Activated T-cell treated with anti-CD3 and anti-CD28 coated beads, Interleukin-2, amount 50 U/mL, for 4 hours (primary cell): ENCODE data around the gene PCBP3. TPM values are rescaled to one million over a fixed set of nuclear protein-coding genes. Genes with fewer than 3 reads are reported as not detected.
A peak's percentile ranks its signal among the peaks of the same experiment; 100 is the strongest.

Experiments
- ATAC-seq, 2 donors: fragments of 200-7000 bp; cut with Tn5 transposase; one replicate each; pipeline ENCODE4 v1.10.0; 2021
- DNase-seq: peaks from one replicate; pipeline ENCODE4 v3.0.0-alpha.2; 2020
- H3K27me3 Mint-ChIP-seq: one replicate; pipeline ENCODE4 v1.8.0; 2021; ENCODE audit warnings: low read depth, mixed read lengths
- H3K36me3 Mint-ChIP-seq: one replicate; pipeline ENCODE4 v1.8.0; 2022; ENCODE audit warnings: mixed read lengths; ENCODE audit not compliant: insufficient read depth
- H3K4me1 Mint-ChIP-seq: one replicate; pipeline ENCODE4 v1.8.0; 2021; ENCODE audit warnings: low read depth, mixed read lengths
- H3K4me3 Mint-ChIP-seq: one replicate; pipeline ENCODE4 v1.8.0; 2021; ENCODE audit warnings: mild to moderate bottlenecking, moderate library complexity, mixed read lengths
- H3K9me3 Mint-ChIP-seq: one replicate; pipeline ENCODE4 v1.8.0; 2021; ENCODE audit warnings: mixed read lengths
- total RNA-seq, 3 donors: library from RNA; stranded (reverse); gene quantifications; one replicate each; pipeline ENCODE4 v1.2.1, GENCODE V29; 2021

Gene PCBP3
- total RNA-seq, 3 donors from 2014 or later, result 2.7 to 5.7 (median 4.8) TPM

- DNase-seq (no peak), ATAC-seq (no peak)
- peaks cover 25% of the 10 kb centered on the region for H3K4me1 Mint-ChIP-seq
- H3K9me3 Mint-ChIP-seq, result peaks cover 3% of the 10 kb centered on the region
- no peak overlapping the region for H3K4me3 Mint-ChIP-seq
- H3K27me3 Mint-ChIP-seq, result peaks cover 7% of the 10 kb centered on the region
- H3K36me3 Mint-ChIP-seq, result peaks cover 3% of the 10 kb centered on the region
These were observed 176.1 kb downstream of the PCBP3 start for GRCh38 chr21:45819478-45820170.

GRCh38 chr21:45820171-45821091 lies 176.9 kb downstream of the PCBP3 start:
- peak; percentile 79 for DNase-seq
- peaks cover 3% of the 10 kb centered on the region for H3K36me3 Mint-ChIP-seq
- peaks cover 3% of the 10 kb centered on the region for H3K9me3 Mint-ChIP-seq
- peaks cover 25% of the 10 kb centered on the region for H3K4me1 Mint-ChIP-seq
- H3K27me3 Mint-ChIP-seq, result peaks cover 10% of the 10 kb centered on the region
- peak; percentile 16 to 25 for ATAC-seq
- H3K4me3 Mint-ChIP-seq, result no peak overlapping the region

DNA sequence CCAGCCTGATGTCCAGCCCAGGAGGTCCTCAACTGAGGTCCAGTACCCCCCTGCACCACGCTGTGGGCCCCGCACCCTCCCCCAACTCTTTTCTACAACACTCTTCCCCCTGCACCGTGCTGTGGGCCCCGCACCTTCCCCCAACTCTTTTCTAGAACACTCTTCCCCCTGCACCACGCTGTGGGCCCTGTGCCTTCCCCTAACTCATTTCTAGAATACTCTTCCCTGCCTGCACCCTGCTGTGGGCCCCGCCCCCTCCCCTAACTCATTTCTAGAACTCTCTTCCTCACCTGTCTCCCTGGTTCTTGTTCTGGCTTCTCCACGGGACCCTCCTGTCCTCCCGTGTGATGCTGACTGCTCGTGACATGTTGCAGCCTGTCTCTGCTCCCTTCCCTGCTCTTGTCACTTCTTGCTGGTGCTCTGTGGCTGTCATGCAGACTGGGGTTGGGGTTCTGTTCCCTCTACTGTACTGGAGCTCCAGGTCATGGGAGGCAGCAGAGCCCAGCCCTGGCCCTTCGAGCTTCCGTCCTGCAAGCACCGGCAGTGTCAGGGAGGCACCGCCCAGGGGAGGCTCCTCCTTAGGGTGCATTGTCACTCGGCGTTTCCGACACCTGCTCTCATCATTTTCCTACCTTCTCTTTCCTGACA lies 177.9 kb downstream of the PCBP3 start:
- Mint-ChIP-seq H3K4me3 (no peak overlapping the region), H3K36me3 (peaks cover 3% of the 10 kb centered on the region), H3K27me3 (peaks cover 12% of the 10 kb centered on the region), H3K9me3 (peaks cover 3% of the 10 kb centered on the region), H3K4me1 (peaks cover 25% of the 10 kb centered on the region)
- DNase-seq (no peak), ATAC-seq (no peak)

GRCh38 chr21:45821998-45822397 lies 178.5 kb downstream of the PCBP3 start:
- Mint-ChIP-seq H3K36me3 (peaks cover 3% of the 10 kb centered on the region), H3K27me3 (peaks cover 12% of the 10 kb centered on the region), H3K9me3 (peaks cover 3% of the 10 kb centered on the region), H3K4me1 (peaks cover 26% of the 10 kb centered on the region), H3K4me3 (no peak overlapping the region)
- DNase-seq (no peak), ATAC-seq (no peak)

DNA sequence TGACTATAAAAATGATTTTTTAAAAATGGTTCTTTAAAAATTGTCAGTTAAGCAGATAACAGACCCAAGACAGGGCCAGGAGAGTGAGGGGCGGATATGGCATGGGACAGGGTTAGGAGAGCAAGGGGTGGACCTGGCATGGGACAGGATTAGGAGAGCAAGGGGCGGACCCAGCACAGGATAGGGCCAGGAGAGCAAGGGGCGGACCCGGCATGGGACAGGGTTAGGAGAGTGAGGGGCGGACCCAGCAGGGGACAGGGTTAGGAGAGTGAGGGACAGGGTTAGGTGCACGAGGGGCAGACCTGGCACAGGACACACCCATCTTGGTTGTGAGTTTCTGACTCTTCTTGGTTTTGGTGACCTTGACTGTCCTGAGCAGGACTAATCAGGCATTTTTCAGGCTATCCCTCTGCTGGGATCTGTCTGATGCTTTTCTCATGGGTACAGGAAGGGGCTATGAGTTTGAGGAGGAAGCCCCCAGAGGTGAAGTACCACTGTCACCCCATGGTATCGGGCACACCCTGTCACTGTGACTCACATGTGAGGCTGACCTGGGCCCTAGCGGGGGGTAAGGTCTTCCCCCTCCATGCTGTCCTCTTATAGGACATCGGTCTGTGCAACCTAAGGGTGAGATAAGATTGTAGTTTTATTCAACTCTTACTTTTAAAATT lies 179.0 kb downstream of the PCBP3 start:
- DNase-seq (no peak), ATAC-seq (no peak)
- Mint-ChIP-seq H3K4me1 (peaks cover 31% of the 10 kb centered on the region), H3K27me3 (peaks cover 12% of the 10 kb centered on the region), H3K36me3 (peaks cover 3% of the 10 kb centered on the region), H3K4me3 (no peak overlapping the region), H3K9me3 (peaks cover 3% of the 10 kb centered on the region)

DNA sequence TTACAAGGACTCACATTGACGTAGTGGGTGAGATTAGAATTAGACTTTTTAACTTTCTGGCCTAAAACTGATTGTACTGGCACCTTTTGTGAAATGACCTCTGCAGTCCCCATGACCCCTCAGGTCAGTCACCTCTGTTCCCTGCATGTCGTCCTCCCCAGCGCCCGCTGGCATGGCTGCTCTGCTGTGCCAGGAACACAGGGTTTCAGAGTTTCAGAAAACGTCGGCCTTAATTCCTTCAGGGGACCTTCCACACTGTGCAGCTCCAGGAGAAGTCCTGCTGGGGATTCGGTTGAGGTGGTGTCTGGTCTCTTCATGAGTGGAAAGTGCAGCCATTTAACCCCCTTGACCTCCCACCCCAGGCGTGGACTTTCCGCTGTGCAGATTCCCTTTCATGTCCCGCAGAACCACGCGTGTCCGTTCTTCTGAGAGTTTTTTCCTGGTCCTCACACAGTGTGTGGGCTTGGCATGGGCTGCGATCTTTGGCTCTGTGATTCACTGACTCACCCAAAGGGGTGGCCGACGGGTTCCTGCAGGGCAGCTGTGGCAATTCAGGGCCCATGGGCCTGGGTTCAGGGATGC lies 179.7 kb downstream of the PCBP3 start:
- Mint-ChIP-seq H3K27me3 (peaks cover 12% of the 10 kb centered on the region), H3K9me3 (peaks cover 3% of the 10 kb centered on the region), H3K36me3 (peaks cover 3% of the 10 kb centered on the region), H3K4me3 (no peak overlapping the region), H3K4me1 (peaks cover 33% of the 10 kb centered on the region)
- ATAC-seq, result no peak
- no peak for DNase-seq

GRCh38 chr21:45824546-45825215 lies 181.2 kb downstream of the PCBP3 start:
- ATAC-seq (no peak), DNase-seq (no peak)
- Mint-ChIP-seq H3K27me3 (peaks cover 10% of the 10 kb centered on the region), H3K4me1 (peaks cover 20% of the 10 kb centered on the region), H3K36me3 (no peaks in the 10 kb centered on the region), H3K4me3 (no peak overlapping the region), H3K9me3 (no peaks in the 10 kb centered on the region)

- DNase-seq (no peak), ATAC-seq (no peak)
- no peak overlapping the region for H3K4me3 Mint-ChIP-seq
- no peaks in the 10 kb centered on the region for H3K36me3 Mint-ChIP-seq
- peaks cover 10% of the 10 kb centered on the region for H3K27me3 Mint-ChIP-seq
- no peaks in the 10 kb centered on the region for H3K9me3 Mint-ChIP-seq
- H3K4me1 Mint-ChIP-seq, result peaks cover 16% of the 10 kb centered on the region
These were observed 181.7 kb downstream of the PCBP3 start for GRCh38 chr21:45825219-45825618.

DNA sequence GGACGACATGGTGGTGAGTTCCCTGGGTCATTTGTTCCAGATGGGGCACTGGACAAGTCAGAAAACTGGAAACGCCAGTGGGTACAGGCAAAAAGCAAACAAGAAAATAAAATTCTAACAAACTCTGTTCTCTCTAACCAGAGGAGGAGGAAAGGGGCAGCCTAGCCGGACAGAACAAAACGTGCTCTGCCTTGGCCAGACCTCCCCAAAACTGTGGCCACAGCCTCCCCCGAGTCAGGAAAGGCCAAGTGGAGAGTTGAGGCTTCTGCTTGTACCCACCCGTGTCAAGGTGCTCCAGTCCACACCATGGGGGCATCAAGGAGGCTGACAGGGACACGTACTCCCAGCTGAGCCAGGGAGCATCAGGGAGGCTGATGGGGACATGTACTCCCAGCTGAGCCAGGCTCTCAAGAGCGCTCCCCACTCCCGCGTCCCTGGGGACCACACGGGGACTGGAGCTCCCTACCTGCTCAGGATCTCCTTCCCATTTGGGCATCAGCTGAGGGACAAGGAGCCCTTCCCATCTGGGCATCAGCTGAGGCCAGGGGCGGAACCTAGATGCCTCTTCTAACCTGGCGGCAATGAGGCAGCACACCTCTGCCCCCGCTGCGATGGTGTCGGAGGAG lies 183.3 kb downstream of the PCBP3 start:
- Mint-ChIP-seq H3K4me1 (peaks cover 10% of the 10 kb centered on the region), H3K27me3 (peaks cover 10% of the 10 kb centered on the region), H3K36me3 (no peaks in the 10 kb centered on the region), H3K4me3 (no peak overlapping the region), H3K9me3 (no peaks in the 10 kb centered on the region)
- DNase-seq, result no peak
- ATAC-seq, result no peak

DNA sequence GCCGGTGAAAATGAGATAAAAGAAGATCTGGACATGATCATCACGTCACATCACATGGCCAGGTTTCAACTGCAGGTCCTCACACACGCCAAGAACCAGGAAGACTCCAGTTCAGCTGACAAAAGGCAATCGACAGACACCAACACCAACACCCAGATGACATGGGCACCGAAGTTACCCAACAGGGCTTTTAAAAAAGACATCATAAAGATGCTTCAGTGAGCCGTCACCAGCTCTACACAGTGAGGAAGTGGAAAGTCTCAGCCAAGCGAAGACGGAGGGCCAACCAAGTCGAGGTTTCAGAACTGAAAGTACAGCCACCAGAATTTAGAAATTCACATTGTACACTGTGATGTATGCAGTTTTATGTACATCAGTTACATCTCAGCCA lies 183.8 kb downstream of the PCBP3 start:
- Mint-ChIP-seq H3K36me3 (no peaks in the 10 kb centered on the region), H3K27me3 (peaks cover 10% of the 10 kb centered on the region), H3K9me3 (no peaks in the 10 kb centered on the region), H3K4me3 (no peak overlapping the region), H3K4me1 (peaks cover 10% of the 10 kb centered on the region)
- no peak for DNase-seq
- peak; percentile 43 to 62 for ATAC-seq

DNA sequence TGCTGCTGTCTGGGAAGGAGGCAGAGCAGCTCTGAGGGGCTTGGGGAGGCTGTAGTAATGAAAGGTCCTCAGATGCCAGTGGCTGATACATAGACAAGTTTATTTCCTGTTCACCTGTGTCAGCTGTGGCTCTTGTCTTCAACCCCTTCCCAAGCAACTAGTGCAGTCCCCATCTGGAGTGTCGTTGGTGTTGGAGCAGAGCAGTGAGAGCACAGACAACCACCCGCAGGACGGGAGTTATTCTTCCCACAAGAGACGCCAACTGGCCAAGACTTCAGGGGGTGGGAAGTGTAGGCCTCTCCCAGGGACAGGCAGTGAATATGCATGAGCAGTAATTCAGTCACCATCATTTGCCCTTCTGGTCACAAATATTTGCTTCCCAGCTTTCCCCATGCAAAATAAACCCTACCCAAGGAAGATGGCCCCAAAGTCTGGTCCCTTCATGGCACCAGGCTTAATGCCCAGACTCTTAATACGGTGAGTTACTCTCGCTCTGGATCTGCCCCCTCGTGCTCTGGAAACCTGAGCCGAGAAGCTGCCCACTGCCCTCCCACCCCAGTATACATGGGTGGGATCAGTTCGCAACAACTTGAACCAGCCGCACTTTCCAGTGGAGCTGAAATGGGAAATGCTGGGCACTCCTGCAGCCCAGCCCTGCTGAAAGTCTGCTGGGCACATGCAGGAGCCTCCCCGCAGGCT lies 184.5 kb downstream of the PCBP3 start:
- H3K4me1 Mint-ChIP-seq, result peaks cover 10% of the 10 kb centered on the region
- peaks cover 10% of the 10 kb centered on the region for H3K27me3 Mint-ChIP-seq
- DNase-seq (no peak), ATAC-seq (no peak)
- no peak overlapping the region for H3K4me3 Mint-ChIP-seq
- no peaks in the 10 kb centered on the region for H3K36me3 Mint-ChIP-seq
- H3K9me3 Mint-ChIP-seq, result no peaks in the 10 kb centered on the region

GRCh38 chr21:45828580-45829570 lies 185.3 kb downstream of the PCBP3 start:
- DNase-seq (no peak), ATAC-seq (no peak)
- Mint-ChIP-seq H3K4me3 (no peak overlapping the region), H3K27me3 (peaks cover 10% of the 10 kb centered on the region), H3K4me1 (peaks cover 10% of the 10 kb centered on the region), H3K36me3 (no peaks in the 10 kb centered on the region), H3K9me3 (no peaks in the 10 kb centered on the region)
